Colon (tissue), 2 donors: ENCODE results near the gene STOML3.
"Not testable (repeated sequence)": the region's sequence is repeated elsewhere in the genome, so short reads cannot be mapped to it uniquely, and the experiment has no call there.

Experiments
- FAIRE-seq: peaks from 2 replicates; lab custom pipeline; 2012; peaks lifted over from hg19 to GRCh38; lab: Jason Lieb, UNC
- donor health status: control.
- donor health status: control.

STOML3 gene

GRCh38 chr13:38990693-38991092, at the start of gene STOML3:
Gene STOML3 (minus strand): TSS chr13:38990831. CDS start chr13:38990721, 110 bp downstream.
- no peak for FAIRE-seq

- FAIRE-seq, result no peak
Observed at GRCh38 chr13:39040206-39040605, 49.6 kb upstream of the STOML3 start.

- FAIRE-seq, result peak; percentile 60
Observed at GRCh38 chr13:39039041-39039440, 48.4 kb upstream of the STOML3 start.

- no peak for FAIRE-seq
Observed at GRCh38 chr13:39038569-39039030, 48.0 kb upstream of the STOML3 start.

- FAIRE-seq, result peak; percentile 78
Observed at GRCh38 chr13:39037880-39038568, 47.4 kb upstream of the STOML3 start, which contains the start of the genes NHLRC3 and PROSER1. Gene NHLRC3 (plus strand): TSS chr13:39038456. CDS start chr13:39038640, 184 bp downstream. Gene PROSER1 (minus strand): TSS chr13:39038089. CDS start chr13:39037242, 847 bp downstream.

- FAIRE-seq, result no peak
Observed at GRCh38 chr13:39037410-39037879, 46.8 kb upstream of the STOML3 start.

- FAIRE-seq, result no peak
Observed at GRCh38 chr13:39036212-39036611, 45.6 kb upstream of the STOML3 start.

GRCh38 chr13:39035799-39036198, 45.2 kb upstream of the STOML3 start:
- FAIRE-seq, result no peak

- FAIRE-seq, result no peak
Observed at GRCh38 chr13:39035204-39035603, 44.6 kb upstream of the STOML3 start.

- FAIRE-seq, result no peak
Observed at GRCh38 chr13:39034085-39034484, 43.5 kb upstream of the STOML3 start.

GRCh38 chr13:39032150-39032549, 41.5 kb upstream of the STOML3 start:
- FAIRE-seq, result no peak

GRCh38 chr13:39025433-39025839, 34.8 kb upstream of the STOML3 start:
- no peak for FAIRE-seq

GRCh38 chr13:39023761-39024160, 33.1 kb upstream of the STOML3 start:
- no peak for FAIRE-seq

- no peak for FAIRE-seq
Observed at GRCh38 chr13:39023316-39023715, 32.7 kb upstream of the STOML3 start.

- FAIRE-seq, result no peak
Observed at GRCh38 chr13:39020853-39021462, 30.3 kb upstream of the STOML3 start.

GRCh38 chr13:39016787-39017186, 26.2 kb upstream of the STOML3 start:
- FAIRE-seq, result no peak

- no peak for FAIRE-seq
Observed at GRCh38 chr13:39016087-39016486, 25.5 kb upstream of the STOML3 start.

- FAIRE-seq, result no peak
Observed at GRCh38 chr13:39013462-39013861, 22.8 kb upstream of the STOML3 start.

GRCh38 chr13:39012608-39013007, 22.0 kb upstream of the STOML3 start:
- no peak for FAIRE-seq

GRCh38 chr13:39006371-39007111, 15.9 kb upstream of the STOML3 start:
- not testable (repeated sequence) for FAIRE-seq

- no peak for FAIRE-seq
Observed at GRCh38 chr13:38998739-38999138, 8.1 kb upstream of the STOML3 start.

GRCh38 chr13:38993381-38993780, 2.8 kb upstream of the STOML3 start:
- FAIRE-seq, result no peak

- no peak for FAIRE-seq
Observed at GRCh38 chr13:38981096-38981495, 9.5 kb downstream of the STOML3 start.
